ENCODE results near the gene DCAF15. TPM values are rescaled to one million over a fixed set of nuclear protein-coding genes. Genes with fewer than 3 reads are reported as not detected.

DCAF15 gene
- total RNA-seq, 1 donor from 2014 or later, result 57.8 TPM

DNA sequence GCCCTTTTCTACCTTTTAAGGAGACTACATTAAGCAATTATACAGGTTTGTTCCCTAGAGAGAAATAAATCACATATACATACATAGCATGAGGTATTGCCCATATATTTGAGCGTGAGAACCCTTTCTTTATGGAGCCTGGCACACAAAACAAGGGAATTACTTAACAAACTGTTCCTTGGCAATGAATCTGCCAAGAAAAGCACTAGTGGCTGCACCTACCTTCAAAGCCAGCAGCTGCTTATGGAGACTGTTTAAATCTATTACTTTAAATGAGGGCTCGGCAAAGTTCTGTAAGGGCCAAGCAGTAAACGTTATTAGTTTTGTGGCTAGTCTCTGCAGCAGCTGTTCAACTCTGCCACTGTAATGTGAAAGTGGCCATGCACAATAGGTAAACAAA lies 46.8 kb downstream of the DCAF15 start:
- DNase-seq (ENCODE audit: low spot score), result no peak
- Mint-ChIP-seq H3K9me3 (peaks cover 5% of the 10 kb centered on the region), H3K4me1 (ENCODE audit: low read depth) (peaks cover 28% of the 10 kb centered on the region), H3K27ac (no peak overlapping the region), H3K27me3 (ENCODE audit: insufficient read depth) (no peaks in the 10 kb centered on the region), H3K36me3 (ENCODE audit: low read depth) (peaks cover 9% of the 10 kb centered on the region), H3K4me3 (no peak overlapping the region)
- intact Hi-C loops (cut with micrococcal nuclease), result no loop called here

- Mint-ChIP-seq H3K36me3 (ENCODE audit: low read depth) (peaks cover 9% of the 10 kb centered on the region), H3K27ac (peak overlapping the region; percentile 80), H3K4me3 (no peak overlapping the region), H3K27me3 (ENCODE audit: insufficient read depth) (no peaks in the 10 kb centered on the region), H3K9me3 (peaks cover 5% of the 10 kb centered on the region), H3K4me1 (ENCODE audit: low read depth) (peaks cover 39% of the 10 kb centered on the region)
- no peak for DNase-seq (ENCODE audit: low spot score)
- intact Hi-C loops (cut with micrococcal nuclease), result loop anchor here (10.0 kb wide), 2 partner anchors 364 to 846 kb away; partner anchors contain the start of genes IER2 and STX10
Observed at GRCh38 chr19:14000691-14001375, 48.5 kb downstream of the DCAF15 start.

DNA sequence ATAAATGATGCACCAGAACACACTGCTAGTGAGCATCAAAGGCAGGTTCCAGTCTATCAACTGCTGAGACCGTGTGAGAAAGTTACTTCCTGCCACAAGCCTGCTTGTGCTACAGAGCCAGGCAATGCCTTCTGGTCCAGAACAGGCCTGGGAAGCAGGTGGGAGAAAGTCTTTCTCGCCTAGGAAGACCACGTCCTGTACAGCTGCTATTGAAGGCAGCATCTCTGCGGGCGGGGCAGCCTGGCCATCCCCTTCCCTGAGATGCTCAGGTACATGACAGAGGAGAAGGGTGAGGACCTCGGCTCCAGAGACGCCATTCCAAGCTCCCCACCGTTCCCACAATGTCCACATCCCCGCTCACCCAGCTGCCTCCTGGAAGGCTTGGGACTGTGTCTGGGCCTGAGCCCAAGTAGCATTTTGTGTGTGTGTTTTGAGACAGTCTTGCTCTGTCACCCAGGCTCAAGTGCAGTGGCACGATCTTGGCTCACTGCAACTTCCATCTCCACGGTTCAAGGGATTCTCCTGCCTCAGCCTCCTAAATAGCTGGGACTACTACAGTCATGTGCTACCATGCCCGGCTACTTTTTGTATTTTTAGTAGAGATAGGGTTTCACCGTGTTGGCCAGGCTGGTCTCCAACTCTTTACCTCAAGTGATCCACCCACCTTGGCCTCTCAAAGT lies 50.4 kb downstream of the DCAF15 start:
- H3K4me3 Mint-ChIP-seq, result peak overlapping the region; percentile 65
- no peak for DNase-seq (ENCODE audit: low spot score)
- peaks cover 9% of the 10 kb centered on the region for H3K36me3 Mint-ChIP-seq (ENCODE audit: low read depth)

GRCh38 chr19:14003251-14004055 lies 51.1 kb downstream of the DCAF15 start:
- intact Hi-C loops (cut with micrococcal nuclease), result loop anchor here (10.0 kb wide), 2 partner anchors 361 to 849 kb away; partner anchors contain the start of genes IER2 and STX10
- Mint-ChIP-seq H3K36me3 (ENCODE audit: low read depth) (peaks cover 3% of the 10 kb centered on the region), H3K27me3 (ENCODE audit: insufficient read depth) (peaks cover 2% of the 10 kb centered on the region), H3K27ac (peak overlapping the region; percentile 93), H3K9me3 (peaks cover 5% of the 10 kb centered on the region), H3K4me3 (peak overlapping the region; percentile 65), H3K4me1 (ENCODE audit: low read depth) (peaks cover 43% of the 10 kb centered on the region)
- DNase-seq (ENCODE audit: low spot score), result no peak

More for the DNA sequence above, 50.4 kb downstream of the DCAF15 start:
- Mint-ChIP-seq H3K9me3 (peaks cover 5% of the 10 kb centered on the region), H3K27ac (peak overlapping the region; percentile 93), H3K27me3 (ENCODE audit: insufficient read depth) (peaks cover 2% of the 10 kb centered on the region), H3K4me1 (ENCODE audit: low read depth) (peaks cover 43% of the 10 kb centered on the region)
- intact Hi-C loops (cut with micrococcal nuclease), result loop anchor here (10.0 kb wide), 2 partner anchors 362 to 848 kb away; partner anchors contain the start of genes IER2 and STX10

DNA sequence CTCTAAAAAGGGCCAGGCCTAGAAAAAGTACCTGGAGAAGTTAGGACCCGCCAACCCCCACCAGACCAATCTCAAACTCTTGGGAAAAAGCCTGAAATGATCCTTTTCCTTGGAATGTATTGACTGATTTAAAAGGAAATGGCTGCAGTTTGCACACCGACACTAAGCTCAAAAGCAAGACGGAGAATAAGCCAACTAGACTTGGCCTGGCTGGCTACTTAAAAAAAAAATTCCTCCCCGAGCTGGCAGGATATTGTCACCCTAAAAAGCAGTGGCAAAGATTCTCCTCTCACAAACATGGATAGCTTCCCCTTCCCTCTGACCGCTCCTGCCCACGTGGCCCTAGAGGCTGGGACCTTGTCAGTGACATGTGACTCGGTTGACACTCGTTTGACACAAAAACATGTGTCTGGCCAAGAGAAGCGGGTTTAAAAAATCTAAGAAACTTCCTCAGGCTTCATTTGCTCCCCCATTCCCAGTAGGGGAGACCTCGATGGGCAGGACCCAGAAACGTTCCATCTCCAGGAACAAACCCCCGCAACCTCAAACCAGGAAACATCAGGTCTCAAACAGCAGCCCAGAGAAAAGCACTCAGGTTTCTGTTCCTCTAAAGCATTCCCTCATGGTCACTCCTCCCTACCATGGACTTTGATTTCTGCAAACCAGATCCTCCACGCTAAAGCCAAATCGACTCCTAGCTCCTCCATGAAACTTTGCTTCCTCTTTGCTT lies 52.5 kb downstream of the DCAF15 start:
- DNase-seq (ENCODE audit: low spot score), result no peak
- no peaks in the 10 kb centered on the region for H3K36me3 Mint-ChIP-seq (ENCODE audit: low read depth)
- no peaks in the 10 kb centered on the region for H3K9me3 Mint-ChIP-seq
- peak overlapping the region; percentile 80 for H3K27ac Mint-ChIP-seq
- intact Hi-C loops (cut with micrococcal nuclease), result loop anchor here (10.0 kb wide), 2 partner anchors 360 to 850 kb away; partner anchors contain the start of genes IER2 and STX10
- H3K4me3 Mint-ChIP-seq, result peak overlapping the region; percentile 71
- peaks cover 43% of the 10 kb centered on the region for H3K4me1 Mint-ChIP-seq (ENCODE audit: low read depth)
- peaks cover 2% of the 10 kb centered on the region for H3K27me3 Mint-ChIP-seq (ENCODE audit: insufficient read depth)

- H3K27ac Mint-ChIP-seq, result peak overlapping the region; percentile 99
- H3K27me3 Mint-ChIP-seq (ENCODE audit: insufficient read depth), result peaks cover 2% of the 10 kb centered on the region
- H3K36me3 Mint-ChIP-seq (ENCODE audit: low read depth), result no peaks in the 10 kb centered on the region
- H3K4me3 Mint-ChIP-seq, result peak overlapping the region; percentile 71
- intact Hi-C loops (cut with micrococcal nuclease), result loop anchor here (1.0 to 10.0 kb wide), 10 partner anchors 19 to 851 kb away; partner anchors contain the start of genes BRME1, CC2D1A, DCAF15 and DNAJB1
- H3K4me1 Mint-ChIP-seq (ENCODE audit: low read depth), result peaks cover 43% of the 10 kb centered on the region
- no peaks in the 10 kb centered on the region for H3K9me3 Mint-ChIP-seq
- DNase-seq (ENCODE audit: low spot score), result peak; percentile 85
Observed at GRCh38 chr19:14005349-14006084, 53.2 kb downstream of the DCAF15 start.

DNA sequence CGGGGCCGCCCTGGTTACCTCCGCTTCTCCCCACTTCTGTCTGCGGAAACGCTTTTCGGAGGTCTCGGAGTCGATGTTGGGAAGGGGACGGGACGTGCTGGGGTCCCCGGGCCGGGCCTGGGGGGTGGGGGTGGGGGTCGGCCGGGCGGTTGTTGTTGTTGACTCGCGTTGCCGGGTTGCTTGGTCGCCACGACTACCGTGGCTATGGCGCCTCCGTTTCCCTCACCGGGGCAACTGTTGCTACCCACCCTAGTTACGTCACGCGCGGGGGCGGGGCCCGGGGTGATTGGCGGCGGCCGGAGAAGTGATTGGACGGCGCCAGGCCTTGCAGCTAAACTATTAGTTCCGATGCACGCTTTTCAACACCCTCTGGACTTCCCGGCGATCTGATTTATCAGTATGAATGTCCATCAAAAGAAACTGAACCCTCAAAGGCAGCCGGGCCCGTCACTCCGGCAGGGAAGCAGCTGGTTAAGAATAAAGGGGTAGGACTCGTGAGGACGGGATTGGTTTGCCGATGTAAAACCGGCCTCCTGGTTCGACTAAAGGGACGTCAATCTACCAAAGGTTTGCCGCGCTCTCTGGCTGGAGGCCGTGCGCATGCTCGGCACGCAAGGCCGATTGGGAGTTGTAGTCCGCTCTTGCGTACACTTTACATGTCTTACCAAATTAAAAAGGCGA lies 53.9 kb downstream of the DCAF15 start, which contains the start of gene RFX1:
Gene RFX1 (minus strand): TSS at position 236 of the 681 bp plus-strand sequence. CDS start 12,477 bp downstream, outside the sequence.
- peaks cover 2% of the 10 kb centered on the region for H3K27me3 Mint-ChIP-seq (ENCODE audit: insufficient read depth)
- no peaks in the 10 kb centered on the region for H3K9me3 Mint-ChIP-seq
- H3K4me1 Mint-ChIP-seq (ENCODE audit: low read depth), result peaks cover 36% of the 10 kb centered on the region
- peak within 1 kb of the TSS; percentile 99 for H3K27ac Mint-ChIP-seq
- H3K36me3 Mint-ChIP-seq (ENCODE audit: low read depth), result no peaks in the 10 kb centered on the region
- peak; percentile 99 for DNase-seq (ENCODE audit: low spot score)
- intact Hi-C loops (cut with micrococcal nuclease), result loop anchor here (1.0 to 10.0 kb wide), 10 partner anchors 20 to 851 kb away; partner anchors contain the start of genes BRME1, CC2D1A, DCAF15 and DNAJB1
- H3K4me3 Mint-ChIP-seq, result peak within 1 kb of the TSS; percentile 87

DNA sequence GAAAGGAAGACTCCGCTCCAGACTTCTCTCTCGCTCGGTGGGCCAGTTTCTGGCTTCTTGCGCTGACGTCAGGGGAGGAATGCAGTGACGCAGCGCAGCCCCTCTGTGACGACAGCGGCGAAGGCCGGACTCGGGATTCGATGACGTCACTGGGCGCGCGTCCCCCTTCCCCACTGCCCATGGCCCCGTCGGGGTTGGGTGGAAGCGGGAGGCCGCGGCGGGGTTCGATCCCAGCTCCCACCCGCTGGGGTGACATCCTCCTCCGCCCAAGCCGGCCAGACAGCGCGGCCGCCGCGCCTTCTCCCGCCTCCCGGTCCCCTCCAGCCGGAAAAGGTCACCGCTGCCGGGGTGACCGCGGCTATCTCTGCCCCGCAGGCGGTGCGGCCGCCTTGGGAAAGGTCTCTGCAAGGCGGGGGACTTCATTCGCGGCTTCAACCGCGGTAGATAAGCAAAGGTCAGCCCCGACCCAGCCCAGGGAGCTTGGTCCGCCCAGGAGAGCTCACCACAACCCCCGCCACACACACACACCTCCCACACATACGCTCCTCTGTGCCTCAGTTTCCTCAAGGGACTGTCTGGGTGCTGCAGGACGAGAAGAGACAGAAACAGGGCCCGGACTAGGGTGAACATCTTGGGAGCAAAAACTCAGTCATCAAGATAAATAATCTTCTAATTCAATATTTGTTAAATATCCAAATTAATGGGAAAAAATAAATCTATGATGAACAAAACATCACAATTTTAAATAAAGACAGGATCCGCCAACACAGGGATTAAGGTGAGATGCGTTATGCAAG lies 54.7 kb downstream of the DCAF15 start:
- Mint-ChIP-seq H3K9me3 (no peaks in the 10 kb centered on the region), H3K27ac (peak overlapping the region; percentile 99), H3K4me3 (peak overlapping the region; percentile 87), H3K4me1 (ENCODE audit: low read depth) (peaks cover 33% of the 10 kb centered on the region), H3K36me3 (ENCODE audit: low read depth) (no peaks in the 10 kb centered on the region), H3K27me3 (ENCODE audit: insufficient read depth) (peaks cover 3% of the 10 kb centered on the region)
- DNase-seq (ENCODE audit: low spot score), result no peak
- intact Hi-C loops (cut with micrococcal nuclease), result loop anchor here (1.0 to 10.0 kb wide), 10 partner anchors 21 to 852 kb away; partner anchors contain the start of genes BRME1, CC2D1A, DCAF15 and DNAJB1

All from activated T-helper 1 cell treated with anti-CD3 and anti-CD28 coated beads, Interleukin-12 subunit alpha, Interleukin-12 subunit beta, Interleukin-2, Interleukin-4 antibody, amounts not matched to agents 30 ng/mL and 10 ng/mL and 1 ng/mL, durations not matched to agents 14 hours and 24 hours and 36 hours (primary cell).